Measurements from ENCODE around the gene MCM5. TPM values are rescaled to one million over a fixed set of nuclear protein-coding genes. Genes with fewer than 3 reads are reported as not detected.

MCM5 gene
- total RNA-seq, 1 experiment from 2014 or later, result 194 TPM

GRCh38 chr22:35404176-35404575, 4.2 kb downstream of the MCM5 start:
- Histone ChIP-seq H3K27ac (ENCODE audit: low read depth, low read length) (no peak overlapping the region), H3K4me2 (ENCODE audit: low read length) (no peak overlapping the region), H3K79me2 (ENCODE audit: insufficient read depth, low read length) (peaks cover 45% of the 10 kb centered on the region), H3K36me3 (ENCODE audit: control insufficient read depth in 1 of 2, insufficient read depth in 2 of 2, low read length in 2 of 2) (peaks cover 38 to 61% of the 10 kb centered on the region in 2 experiments), H4K20me1 (ENCODE audit: insufficient read depth) (no peaks in the 10 kb centered on the region), H3K4me1 (ENCODE audit: control insufficient read depth in 1 of 2, insufficient read depth in 2 of 2, low read length in 2 of 2) (peaks cover under 1 to 10% of the 10 kb centered on the region in 2 experiments; a peak in 2 of 4 replicates), H3K27me3 (ENCODE audit: insufficient read depth, low read length) (no peaks in the 10 kb centered on the region), H3K9me2 (ENCODE audit: insufficient read depth) (no peaks in the 10 kb centered on the region), H3K9ac (ENCODE audit: low read length) (no peak overlapping the region), H2AFZ (ENCODE audit: low read depth, low read length, poor library complexity, severe bottlenecking) (no peak overlapping the region), H3K9me3 (ENCODE audit: control insufficient read depth in 1 of 2, insufficient read depth in 1 of 2, low read depth in 1 of 2, low read length in 2 of 2) (no peaks in the 10 kb centered on the region), H3K4me3 (replicated peaks in 1 of 2; ENCODE audit: low read depth in 1 of 2, low read length in 2 of 2) (no peak overlapping the region)
- no peak for ATAC-seq
- BruUV-seq (replicated peaks), result no TSS peak
- ChIA-PET POLR2A (no interaction called here), CTCF (interaction anchor here (1.0 kb wide), 1 partner anchor 27 kb away, joined by 3 read pairs; no protein-coding TSS in a partner anchor), RAD21 (ENCODE audit: low non-redundant PET in 1 of 2, low total read pairs in 2 of 2, uncharacterized antibody in 2 of 2, unreplicated experiment in 2 of 2) (no interaction called here)
- no peak for DNase-seq (ENCODE audit: low read depth, low spot score)
- intact Hi-C loops (cut with micrococcal nuclease), result no loop called here
- TF ChIP-seq TCF7L2 (IDR thresholded peaks at IDR 0.05; ENCODE audit: borderline replicate concordance, extremely low read depth, insufficient read depth, insufficient read length), result no peak
- no peak for TF ChIP-seq CEBPB (IDR thresholded peaks at IDR 0.05; ENCODE audit: low read depth)
- no peak for TF ChIP-seq SRF (IDR thresholded peaks at IDR 0.05; ENCODE audit: low read depth)
- no peak for TF ChIP-seq FOSL1 (IDR thresholded peaks at IDR 0.05; ENCODE audit: low read depth)
- no peak for TF ChIP-seq RAD21 (IDR thresholded peaks at IDR 0.05; ENCODE audit: low read depth)
- TF ChIP-seq CTCF (IDR thresholded peaks at IDR 0.05 in 2 of 3, conservative IDR thresholded peaks at IDR 0.05 in 1 of 3; ENCODE audit: borderline replicate concordance in 1 of 3, insufficient read depth in 1 of 3, low read depth in 2 of 3, low read length in 2 of 3), result no peak
- TF ChIP-seq ZFX (IDR thresholded peaks at IDR 0.05), result no peak
- TF ChIP-seq CBX3 (IDR thresholded peaks at IDR 0.05; ENCODE audit: low read depth), result no peak
- no peak for TF ChIP-seq REST (IDR thresholded peaks at IDR 0.05; ENCODE audit: low read depth)
- no peak for TF ChIP-seq ZNF274 (IDR thresholded peaks at IDR 0.05; ENCODE audit: low read depth, low read length)
- no peak for TF ChIP-seq ZBTB33 (IDR thresholded peaks at IDR 0.05; ENCODE audit: extremely low read depth, insufficient replicate concordance, low read length)
- TF ChIP-seq, protein P1, sequence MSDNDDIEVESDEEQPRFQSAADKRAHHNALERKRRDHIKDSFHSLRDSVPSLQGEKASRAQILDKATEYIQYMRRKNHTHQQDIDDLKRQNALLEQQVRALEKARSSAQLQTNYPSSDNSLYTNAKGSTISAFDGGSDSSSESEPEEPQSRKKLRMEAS (IDR thresholded peaks at IDR 0.05), result no peak
- TF ChIP-seq ATF3 (IDR thresholded peaks at IDR 0.05), result no peak

Measured in HCT116 (cell line).